ENCODE results near the gene CACHD1.

DNA sequence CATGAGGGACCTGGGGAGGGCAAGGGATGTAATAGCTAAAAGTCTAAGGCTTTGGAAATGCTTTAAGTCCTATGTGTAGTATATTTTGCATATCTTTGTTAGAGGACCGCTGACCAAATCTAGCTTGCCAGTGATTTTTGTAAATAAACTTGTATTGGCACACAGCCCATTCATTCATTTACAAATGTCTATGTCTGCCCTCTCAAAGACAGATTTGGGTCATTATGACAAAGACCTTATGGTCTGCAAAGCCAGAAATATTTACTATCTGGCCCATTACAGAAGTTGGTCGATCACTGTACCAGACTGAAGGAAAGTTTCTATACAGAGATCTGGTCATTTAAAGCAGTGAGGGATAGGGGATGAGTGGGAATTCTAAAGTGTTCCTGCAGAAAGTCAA, 154.9 kb downstream of the CACHD1 start:
- TF ChIP-seq, protein P1, sequence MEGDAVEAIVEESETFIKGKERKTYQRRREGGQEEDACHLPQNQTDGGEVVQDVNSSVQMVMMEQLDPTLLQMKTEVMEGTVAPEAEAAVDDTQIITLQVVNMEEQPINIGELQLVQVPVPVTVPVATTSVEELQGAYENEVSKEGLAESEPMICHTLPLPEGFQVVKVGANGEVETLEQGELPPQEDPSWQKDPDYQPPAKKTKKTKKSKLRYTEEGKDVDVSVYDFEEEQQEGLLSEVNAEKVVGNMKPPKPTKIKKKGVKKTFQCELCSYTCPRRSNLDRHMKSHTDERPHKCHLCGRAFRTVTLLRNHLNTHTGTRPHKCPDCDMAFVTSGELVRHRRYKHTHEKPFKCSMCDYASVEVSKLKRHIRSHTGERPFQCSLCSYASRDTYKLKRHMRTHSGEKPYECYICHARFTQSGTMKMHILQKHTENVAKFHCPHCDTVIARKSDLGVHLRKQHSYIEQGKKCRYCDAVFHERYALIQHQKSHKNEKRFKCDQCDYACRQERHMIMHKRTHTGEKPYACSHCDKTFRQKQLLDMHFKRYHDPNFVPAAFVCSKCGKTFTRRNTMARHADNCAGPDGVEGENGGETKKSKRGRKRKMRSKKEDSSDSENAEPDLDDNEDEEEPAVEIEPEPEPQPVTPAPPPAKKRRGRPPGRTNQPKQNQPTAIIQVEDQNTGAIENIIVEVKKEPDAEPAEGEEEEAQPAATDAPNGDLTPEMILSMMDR (IDR thresholded peaks at IDR 0.05; ENCODE audit: insufficient read depth, low read length, poor library complexity, severe bottlenecking): no peak
- no peak for TF ChIP-seq EZH2phosphoT487 (conservative IDR thresholded peaks at IDR 0.05; ENCODE audit: low read length)

Measured in SU-DHL-6 (cell line).